CD4-positive, alpha-beta T cell treated with Interleukin-17A for 1 hour (primary cell): ENCODE data around the gene NEURL1.
"Not testable (repeated sequence)": the region's sequence is repeated elsewhere in the genome, so short reads cannot be mapped to it uniquely, and the experiment has no call there.

Experiments
- DNase-seq: peaks from one replicate; pipeline ENCODE4 v3.0.0-alpha.2; 2020

NEURL1 gene

GRCh38 chr10:103632871-103633270, 139.4 kb downstream of the NEURL1 start:
- DNase-seq, result not testable (repeated sequence)

GRCh38 chr10:103633846-103634245, 140.3 kb downstream of the NEURL1 start:
- DNase-seq, result no peak

GRCh38 chr10:103635580-103635979, 142.1 kb downstream of the NEURL1 start:
- DNase-seq, result no peak

- no peak for DNase-seq
These were observed 143.0 kb downstream of the NEURL1 start for GRCh38 chr10:103636492-103636891.

- no peak for DNase-seq
These were observed 143.5 kb downstream of the NEURL1 start for GRCh38 chr10:103637011-103637410.

- DNase-seq, result no peak
These were observed 144.5 kb downstream of the NEURL1 start for GRCh38 chr10:103637927-103638557.

- DNase-seq, result no peak
These were observed 145.4 kb downstream of the NEURL1 start for GRCh38 chr10:103638948-103639347.

GRCh38 chr10:103640436-103641181, 147.1 kb downstream of the NEURL1 start:
- DNase-seq, result no peak

- no peak for DNase-seq
These were observed 147.8 kb downstream of the NEURL1 start for GRCh38 chr10:103641326-103641725.
